Measurements from ENCODE around the gene PCF11.

GRCh38 chr11:83147895-83148294 is 9.0 kb upstream of the PCF11 start:
- no peak for TF ChIP-seq CTCF (conservative IDR thresholded peaks at IDR 0.05)
- no peak for TF ChIP-seq EZH2 (IDR thresholded peaks at IDR 0.05; ENCODE audit: low read depth)

Measured in PC-9 (cell line).